Natural killer cell (primary cell): ENCODE results near the gene DMPK. TPM values are rescaled to one million over a fixed set of nuclear protein-coding genes. Genes with fewer than 3 reads are reported as not detected.

ENCODE experiments used
- ATAC-seq, 3 donors: fragments of 150-1000 bp in 2 of 3; fragments of 200-7000 bp in 1 of 3; cut with Tn5 transposase; 1 replicate in 1 of 3; 2 replicates in 2 of 3; pipeline ENCODE4 v1.10.0; 2021; ENCODE audit warnings: mild to moderate bottlenecking in 2 of 3, moderate library complexity in 2 of 3
- DNase-seq, 2 donors: peaks; one replicate each; pipeline versions ENCODE4 v3.0.0 to v3.0.0-alpha.2; 2013 to 2021; ENCODE audit warnings: mixed read lengths in 1 of 2
- H3K27ac ChIP-seq: one replicate; pipeline ENCODE4 v1.5.1; 2013; ENCODE audit warnings: mild to moderate bottlenecking, low read length
- H3K27me3 ChIP-seq: one replicate; pipeline ENCODE4 v1.6.1; 2013; ENCODE audit warnings: low read length; ENCODE audit not compliant: control insufficient read depth, insufficient read depth
- H3K36me3 ChIP-seq: one replicate; pipeline ENCODE4 v1.6.1; 2013; ENCODE audit warnings: low read length; ENCODE audit not compliant: control insufficient read depth, insufficient read depth
- H3K4me1 ChIP-seq: one replicate; pipeline ENCODE4 v1.6.1; 2013; ENCODE audit warnings: low read length; ENCODE audit not compliant: control insufficient read depth, insufficient read depth
- H3K4me3 ChIP-seq: one replicate; pipeline ENCODE4 v1.5.1; 2013; ENCODE audit warnings: low read length
- H3K9me3 ChIP-seq: one replicate; pipeline ENCODE4 v1.6.1; 2013; ENCODE audit warnings: low read length; ENCODE audit not compliant: control insufficient read depth, insufficient read depth
- H3K27ac Mint-ChIP-seq, 2 donors: one replicate each; pipeline ENCODE4 v1.8.0; 2022; ENCODE audit warnings: mild to moderate bottlenecking in 2 of 2, mixed read lengths in 2 of 2, moderate library complexity in 1 of 2
- H3K27me3 Mint-ChIP-seq, 2 donors: one replicate each; pipeline ENCODE4 v1.8.0; 2022; ENCODE audit warnings: low read depth in 2 of 2, mixed read lengths in 2 of 2
- H3K36me3 Mint-ChIP-seq: one replicate; pipeline ENCODE4 v1.8.0; 2022; ENCODE audit warnings: mixed read lengths
- H3K4me1 Mint-ChIP-seq, 2 donors: one replicate each; pipeline ENCODE4 v1.8.0; 2022; ENCODE audit warnings: mixed read lengths in 2 of 2
- H3K4me3 Mint-ChIP-seq: one replicate; pipeline ENCODE4 v1.8.0; 2022; ENCODE audit warnings: mild to moderate bottlenecking, moderate library complexity, mixed read lengths
- H3K9me3 Mint-ChIP-seq, 2 donors: one replicate each; pipeline ENCODE4 v1.8.0; 2022; ENCODE audit warnings: mixed read lengths in 2 of 2
- WGBS: methylation state at CpG from one replicate; pipeline ENCODE4 v1.1.7; 2013; ENCODE audit warnings: missing lambda C conversion rate; ENCODE audit not compliant: insufficient coverage; 5-methylcytosine and 5-hydroxymethylcytosine counted together
- intact Hi-C: fragments of 100-400 bp; cut with micrococcal nuclease; formaldehyde crosslinking; loops from one replicate; pipeline ENCODE4 v1.14.2; 2022
- total RNA-seq, 4 donors: library from RNA; stranded (reverse); fragments of 120-200 nt in 1 of 4; gene quantifications; one replicate each; pipeline versions ENCODE4 v1.2.3 to v1.2.4, GENCODE V29; 2013 to 2022
- TF ChIP-seq, protein P1 (sequence below): fragments of 200-600 bp; IDR thresholded peaks from one replicate; pipeline ENCODE4 v1.8.0; 2022; ENCODE audit warnings: antibody characterized with exemption

Gene DMPK
- total RNA-seq, 3 donors from 2014 or later (not counting 1 experiment from before 2014, with no cell fraction given), result 48.1 to 67.5 (median 49.8) TPM

GRCh38 chr19:45764475-45764874, 17.8 kb downstream of the DMPK start:
- Histone ChIP-seq H3K27me3 (peaks cover 11% of the 10 kb centered on the region), H3K4me3 (no peak overlapping the region), H3K9me3 (no peaks in the 10 kb centered on the region), H3K4me1 (peaks cover 16% of the 10 kb centered on the region), H3K36me3 (no peaks in the 10 kb centered on the region), H3K27ac (no peak overlapping the region)
- 81% methylated on average over 6 of the region's 6 CpGs for WGBS
- no peak overlapping the region for H3K4me3 Mint-ChIP-seq
- H3K36me3 Mint-ChIP-seq, result no peaks in the 10 kb centered on the region
- peaks cover 0 to 8% of the 10 kb centered on the region in 2 donors for H3K27me3 Mint-ChIP-seq
- H3K27ac Mint-ChIP-seq, result no peak overlapping the region
- DNase-seq (no peak), ATAC-seq (no peak)
- no peaks in the 10 kb centered on the region for H3K9me3 Mint-ChIP-seq
- intact Hi-C loops, result no loop called here
- TF ChIP-seq, protein P1, sequence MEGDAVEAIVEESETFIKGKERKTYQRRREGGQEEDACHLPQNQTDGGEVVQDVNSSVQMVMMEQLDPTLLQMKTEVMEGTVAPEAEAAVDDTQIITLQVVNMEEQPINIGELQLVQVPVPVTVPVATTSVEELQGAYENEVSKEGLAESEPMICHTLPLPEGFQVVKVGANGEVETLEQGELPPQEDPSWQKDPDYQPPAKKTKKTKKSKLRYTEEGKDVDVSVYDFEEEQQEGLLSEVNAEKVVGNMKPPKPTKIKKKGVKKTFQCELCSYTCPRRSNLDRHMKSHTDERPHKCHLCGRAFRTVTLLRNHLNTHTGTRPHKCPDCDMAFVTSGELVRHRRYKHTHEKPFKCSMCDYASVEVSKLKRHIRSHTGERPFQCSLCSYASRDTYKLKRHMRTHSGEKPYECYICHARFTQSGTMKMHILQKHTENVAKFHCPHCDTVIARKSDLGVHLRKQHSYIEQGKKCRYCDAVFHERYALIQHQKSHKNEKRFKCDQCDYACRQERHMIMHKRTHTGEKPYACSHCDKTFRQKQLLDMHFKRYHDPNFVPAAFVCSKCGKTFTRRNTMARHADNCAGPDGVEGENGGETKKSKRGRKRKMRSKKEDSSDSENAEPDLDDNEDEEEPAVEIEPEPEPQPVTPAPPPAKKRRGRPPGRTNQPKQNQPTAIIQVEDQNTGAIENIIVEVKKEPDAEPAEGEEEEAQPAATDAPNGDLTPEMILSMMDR, result no peak
- H3K4me1 Mint-ChIP-seq, result peaks cover 0 to 8% of the 10 kb centered on the region in 2 donors

GRCh38 chr19:45763691-45764294, 18.5 kb downstream of the DMPK start:
- Histone ChIP-seq H3K9me3 (no peaks in the 10 kb centered on the region), H3K4me3 (no peak overlapping the region), H3K4me1 (peaks cover 11% of the 10 kb centered on the region), H3K36me3 (no peaks in the 10 kb centered on the region), H3K27me3 (peaks cover 11% of the 10 kb centered on the region), H3K27ac (no peak overlapping the region)
- TF ChIP-seq, protein P1, result no peak
- Mint-ChIP-seq H3K9me3 (no peaks in the 10 kb centered on the region), H3K27ac (no peak overlapping the region), H3K4me1 (peaks cover 0 to 1% of the 10 kb centered on the region in 2 donors), H3K27me3 (peaks cover 0 to 10% of the 10 kb centered on the region in 2 donors), H3K36me3 (no peaks in the 10 kb centered on the region), H3K4me3 (no peak overlapping the region)
- ATAC-seq (no peak), DNase-seq (no peak)
- intact Hi-C loops, result no loop called here
- WGBS, result 70% methylated on average over 27 of the region's 27 CpGs

GRCh38 chr19:45762870-45763631, 19.2 kb downstream of the DMPK start:
- Histone ChIP-seq H3K4me3 (no peak overlapping the region), H3K27me3 (peaks cover 11% of the 10 kb centered on the region), H3K4me1 (peaks cover 8% of the 10 kb centered on the region), H3K9me3 (no peaks in the 10 kb centered on the region), H3K36me3 (no peaks in the 10 kb centered on the region), H3K27ac (no peak overlapping the region)
- TF ChIP-seq, protein P1, result no peak
- Mint-ChIP-seq H3K27me3 (peaks cover 0 to 10% of the 10 kb centered on the region in 2 donors), H3K4me3 (no peak overlapping the region), H3K36me3 (no peaks in the 10 kb centered on the region), H3K27ac (no peak overlapping the region), H3K9me3 (no peaks in the 10 kb centered on the region), H3K4me1 (no peaks in the 10 kb centered on the region)
- 93% methylated on average over 15 of the region's 15 CpGs for WGBS
- intact Hi-C loops, result no loop called here
- DNase-seq, result no peak
- ATAC-seq, result no peak
